Upper lobe of left lung (tissue), 4 donors: Measurements from ENCODE around the gene CDCP2.

Experiments
- POLR2A ChIP-seq, 4 donors: fragments of 450-650 bp; IDR thresholded peaks; one replicate each; pipeline ENCODE4 v1.5.1; 2016 to 2017; ENCODE audit warnings: antibody characterized with exemption in 4 of 4, mild to moderate bottlenecking in 2 of 4
- TF ChIP-seq, protein P1 (sequence below), 6 experiments: fragments of 450-650 bp in 4 of 6; fragments of 200-600 bp in 2 of 6; sonication (generic) in 2 of 6; IDR thresholded peaks; one replicate each; pipeline ENCODE4 v1.5.1; 2016 to 2019; ENCODE audit warnings: antibody characterized with exemption in 6 of 6

DNA sequence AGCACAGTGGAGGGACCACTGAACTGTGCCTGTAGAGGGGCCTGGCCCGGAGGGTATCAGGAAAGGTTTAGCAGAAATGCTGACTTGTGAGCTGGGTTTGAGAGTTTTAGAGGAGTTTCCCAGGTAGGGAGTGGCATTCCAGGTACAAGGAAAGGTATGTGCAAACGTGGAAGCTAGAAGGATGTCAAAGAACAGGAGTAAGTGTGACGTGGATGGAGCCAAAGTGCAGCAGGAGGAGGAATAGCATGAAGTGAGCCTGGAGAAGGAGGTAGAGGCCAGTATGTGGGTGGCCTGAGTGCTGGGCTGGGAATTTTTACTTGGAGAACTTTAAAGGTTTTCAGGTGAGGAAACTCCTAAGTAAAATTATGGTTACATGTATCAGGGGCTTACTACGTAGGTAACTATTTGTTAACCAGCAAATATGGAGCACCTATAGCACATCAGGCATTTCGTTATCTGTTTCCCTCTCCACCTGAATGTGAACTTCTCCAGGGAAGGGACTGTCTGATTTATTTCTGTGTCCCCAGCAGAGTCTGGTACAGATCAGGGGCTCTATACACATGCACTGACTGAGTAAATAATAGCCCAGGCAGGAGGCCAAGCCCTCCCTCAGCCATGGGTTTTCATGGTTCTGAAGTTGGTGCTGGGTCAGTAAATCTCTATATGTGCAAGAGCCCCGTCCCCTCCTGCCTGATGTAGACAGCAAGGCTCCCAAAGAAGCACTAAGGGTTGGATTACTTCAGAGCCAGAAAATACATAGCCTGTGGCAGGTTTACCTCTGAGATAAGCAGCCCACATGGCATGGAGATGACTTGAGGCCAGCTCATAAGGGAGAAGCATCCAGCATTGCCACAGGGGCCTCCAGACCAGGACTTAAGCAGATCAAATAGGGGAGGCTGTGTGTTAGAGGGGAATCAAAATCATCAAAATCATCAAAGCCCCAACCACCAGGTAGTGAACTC lies 43.4 kb downstream of the CDCP2 start:
- no peak for TF ChIP-seq POLR2A (IDR thresholded peaks at IDR 0.05)
- TF ChIP-seq, protein P1, sequence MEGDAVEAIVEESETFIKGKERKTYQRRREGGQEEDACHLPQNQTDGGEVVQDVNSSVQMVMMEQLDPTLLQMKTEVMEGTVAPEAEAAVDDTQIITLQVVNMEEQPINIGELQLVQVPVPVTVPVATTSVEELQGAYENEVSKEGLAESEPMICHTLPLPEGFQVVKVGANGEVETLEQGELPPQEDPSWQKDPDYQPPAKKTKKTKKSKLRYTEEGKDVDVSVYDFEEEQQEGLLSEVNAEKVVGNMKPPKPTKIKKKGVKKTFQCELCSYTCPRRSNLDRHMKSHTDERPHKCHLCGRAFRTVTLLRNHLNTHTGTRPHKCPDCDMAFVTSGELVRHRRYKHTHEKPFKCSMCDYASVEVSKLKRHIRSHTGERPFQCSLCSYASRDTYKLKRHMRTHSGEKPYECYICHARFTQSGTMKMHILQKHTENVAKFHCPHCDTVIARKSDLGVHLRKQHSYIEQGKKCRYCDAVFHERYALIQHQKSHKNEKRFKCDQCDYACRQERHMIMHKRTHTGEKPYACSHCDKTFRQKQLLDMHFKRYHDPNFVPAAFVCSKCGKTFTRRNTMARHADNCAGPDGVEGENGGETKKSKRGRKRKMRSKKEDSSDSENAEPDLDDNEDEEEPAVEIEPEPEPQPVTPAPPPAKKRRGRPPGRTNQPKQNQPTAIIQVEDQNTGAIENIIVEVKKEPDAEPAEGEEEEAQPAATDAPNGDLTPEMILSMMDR (IDR thresholded peaks at IDR 0.05): no peak
